Measurements from ENCODE around the gene BAZ2A.

Gene BAZ2A

GRCh38 chr12:56635806-56636674, 5.9 kb upstream of the BAZ2A start:
- DNase-seq (ENCODE audit: low read depth, low spot score) = peak; percentile 92

- peak; percentile 84 for DNase-seq (ENCODE audit: low read depth, low spot score)
Measured at GRCh38 chr12:56634837-56635791, 5.0 kb upstream of the BAZ2A start.

- peak; percentile 45 for DNase-seq (ENCODE audit: low read depth, low spot score)
Measured at GRCh38 chr12:56634242-56634836, 4.2 kb upstream of the BAZ2A start.

GRCh38 chr12:56633468-56634241, 3.5 kb upstream of the BAZ2A start:
- DNase-seq (ENCODE audit: low read depth, low spot score) = no peak

- no peak for DNase-seq (ENCODE audit: low read depth, low spot score)
Measured at GRCh38 chr12:56632701-56633467, 2.8 kb upstream of the BAZ2A start.

- peak; percentile 47 for DNase-seq (ENCODE audit: low read depth, low spot score)
Measured at GRCh38 chr12:56631790-56632700, 1.9 kb upstream of the BAZ2A start.

GRCh38 chr12:56629459-56630179, 507 bp downstream of the BAZ2A start:
- DNase-seq (ENCODE audit: low read depth, low spot score) = peak; percentile 44

- peak; percentile 61 for DNase-seq (ENCODE audit: low read depth, low spot score)
Measured at GRCh38 chr12:56628671-56629458, 1.3 kb downstream of the BAZ2A start.

GRCh38 chr12:56626701-56627100, 3.4 kb downstream of the BAZ2A start:
- DNase-seq (ENCODE audit: low read depth, low spot score) = no peak

- no peak for DNase-seq (ENCODE audit: low read depth, low spot score)
Measured at GRCh38 chr12:56622535-56622934, 7.6 kb downstream of the BAZ2A start.

- no peak for DNase-seq (ENCODE audit: low read depth, low spot score)
Measured at GRCh38 chr12:56616925-56617324, 13.2 kb downstream of the BAZ2A start.

GRCh38 chr12:56616244-56616643, 13.9 kb downstream of the BAZ2A start:
- no peak for DNase-seq (ENCODE audit: low read depth, low spot score)

- no peak for DNase-seq (ENCODE audit: low read depth, low spot score)
Measured at GRCh38 chr12:56614627-56615026, 15.5 kb downstream of the BAZ2A start.

GRCh38 chr12:56604355-56604754, 25.8 kb downstream of the BAZ2A start:
- no peak for DNase-seq (ENCODE audit: low read depth, low spot score)

- no peak for DNase-seq (ENCODE audit: low read depth, low spot score)
Measured at GRCh38 chr12:56602239-56602638, 27.9 kb downstream of the BAZ2A start.

GRCh38 chr12:56601503-56601902, 28.6 kb downstream of the BAZ2A start:
- DNase-seq (ENCODE audit: low read depth, low spot score) = no peak

GRCh38 chr12:56600753-56601152, 29.4 kb downstream of the BAZ2A start:
- no peak for DNase-seq (ENCODE audit: low read depth, low spot score)

- DNase-seq (ENCODE audit: low read depth, low spot score) = no peak
Measured at GRCh38 chr12:56599797-56600196, 30.3 kb downstream of the BAZ2A start.
